Keratinocyte (primary cell): ENCODE measurements around the gene SATB1. TPM values are rescaled to one million over a fixed set of nuclear protein-coding genes. Genes with fewer than 3 reads are reported as not detected.

Source experiments
- DNase-seq: peaks from one replicate; pipeline ENCODE4 v3.0.0-alpha.2; 2011; ENCODE audit warnings: low read depth, missing footprints, low spot score
- FAIRE-seq: peaks from 2 replicates; lab custom pipeline; 2011; peaks lifted over from hg19 to GRCh38; lab: Jason Lieb, UNC
- H2AFZ ChIP-seq: 2 replicates; pipeline ENCODE4 v1.6.0; 2012; ENCODE audit warnings: low read length, control low read depth, inconsistent platforms; ENCODE audit not compliant: control insufficient read depth
- H3K27ac ChIP-seq: 2 replicates; pipeline ENCODE4 v1.5.1; 2011; ENCODE audit warnings: low read length; ENCODE audit not compliant: control insufficient read depth, insufficient read depth
- H3K27me3 ChIP-seq: 3 replicates; pipeline ENCODE4 v1.6.0; 2011; ENCODE audit warnings: low read length; ENCODE audit not compliant: control insufficient read depth, insufficient read depth; ENCODE audit errors: extremely low read depth
- H3K36me3 ChIP-seq, 2 experiments: 2 replicates in 1 of 2; 3 replicates in 1 of 2; pipeline ENCODE4 v1.5.1; 2011; ENCODE audit warnings: low read length in 2 of 2, mild to moderate bottlenecking in 1 of 2; ENCODE audit not compliant: control insufficient read depth in 2 of 2, insufficient read depth in 2 of 2; ENCODE audit errors: extremely low read depth in 1 of 2
- H3K4me1 ChIP-seq: 3 replicates; pipeline ENCODE4 v1.5.1; 2011; ENCODE audit warnings: low read length; ENCODE audit not compliant: control insufficient read depth, insufficient read depth; ENCODE audit errors: extremely low read depth
- H3K4me2 ChIP-seq: 3 replicates; pipeline ENCODE4 v1.6.0; 2011; ENCODE audit warnings: low read depth, low read length; ENCODE audit not compliant: control insufficient read depth, insufficient read depth; ENCODE audit errors: extremely low read depth
- H3K4me3 ChIP-seq, 3 experiments: fragments of 200-600 bp in 1 of 3; sonication (generic) in 1 of 3; 2 replicates in 2 of 3; 3 replicates in 1 of 3; pipeline ENCODE4 v1.5.1; 2011 to 2016; ENCODE audit warnings: low read length in 3 of 3, mild to moderate bottlenecking in 3 of 3, control low read depth in 2 of 3, inconsistent platforms in 1 of 3, low read depth in 1 of 3, mixed read lengths in 1 of 3, mixed run types in 1 of 3, moderate library complexity in 1 of 3; ENCODE audit not compliant: control insufficient read depth in 2 of 3, insufficient read depth in 2 of 3; ENCODE audit errors: extremely low read depth in 1 of 3
- H3K79me2 ChIP-seq: 2 replicates; pipeline ENCODE4 v1.6.0; 2012; ENCODE audit warnings: low read length; ENCODE audit not compliant: control insufficient read depth, insufficient read depth
- H3K9ac ChIP-seq: 3 replicates; pipeline ENCODE4 v1.6.0; 2011; ENCODE audit warnings: low read length; ENCODE audit not compliant: control insufficient read depth, insufficient read depth; ENCODE audit errors: extremely low read depth
- H3K9me1 ChIP-seq: 3 replicates; pipeline ENCODE4 v1.6.0; 2011; ENCODE audit warnings: low read length; ENCODE audit not compliant: control insufficient read depth, insufficient read depth; ENCODE audit errors: extremely low read depth
- H3K9me3 ChIP-seq: 2 replicates; pipeline ENCODE4 v1.5.1; 2012; ENCODE audit warnings: low read depth, low read length; ENCODE audit not compliant: control insufficient read depth
- H4K20me1 ChIP-seq: 3 replicates; pipeline ENCODE4 v1.6.0; 2011; ENCODE audit warnings: low read length; ENCODE audit not compliant: control insufficient read depth, insufficient read depth; ENCODE audit errors: extremely low read depth
- EZH2 ChIP-seq: IDR thresholded peaks from one replicate; pipeline ENCODE4 v1.6.1; 2012; ENCODE audit warnings: inconsistent platforms, mild to moderate bottlenecking, low read length, moderate library complexity
- dilution Hi-C: fragments of 300-500 bp; cut with MboI; formaldehyde crosslinking; loops from one replicate; pipeline ENCODE4 v1.7.0; 2020; ENCODE audit warnings: low sequenced_read_pairs; ENCODE audit not compliant: extremely low pct_ligation_motif_present
- polyA plus RNA-seq, 5 experiments: library from polyadenylated mRNA; depleted of rRNA in 3 of 5; stranded (reverse) in 3 of 5; stranded (forward) in 1 of 5; unstranded in 1 of 5; fragments of >200 nt; gene quantifications; 1 replicate in 1 of 5; 2 replicates in 3 of 5; 3 replicates in 1 of 5; pipeline versions ENCODE4 v1.2.1 to v1.2.3, GENCODE V29; 2011 to 2012; ENCODE audit warnings: missing spikeins in 2 of 5, low read depth in 1 of 5, low replicate concordance in 1 of 5
- TF ChIP-seq, protein P1 (sequence below), 3 experiments: IDR thresholded peaks in 1 of 3; conservative IDR thresholded peaks in 1 of 3; optimal IDR thresholded peaks in 1 of 3; 2 replicates in 2 of 3; 3 replicates in 1 of 3; pipeline versions ENCODE3 to v1.5.1; 2011; ENCODE audit warnings: low read length in 3 of 3, mild to moderate bottlenecking in 3 of 3, moderate library complexity in 2 of 3, control low read depth in 1 of 3, inconsistent platforms in 1 of 3; ENCODE audit not compliant: insufficient read depth in 2 of 3; ENCODE audit errors: extremely low read depth in 1 of 3

SATB1 gene
- polyA plus RNA-seq, 1 donor (not counting 4 experiments of a cell fraction or from before 2014, with no cell fraction given) = 7.8 TPM

DNA sequence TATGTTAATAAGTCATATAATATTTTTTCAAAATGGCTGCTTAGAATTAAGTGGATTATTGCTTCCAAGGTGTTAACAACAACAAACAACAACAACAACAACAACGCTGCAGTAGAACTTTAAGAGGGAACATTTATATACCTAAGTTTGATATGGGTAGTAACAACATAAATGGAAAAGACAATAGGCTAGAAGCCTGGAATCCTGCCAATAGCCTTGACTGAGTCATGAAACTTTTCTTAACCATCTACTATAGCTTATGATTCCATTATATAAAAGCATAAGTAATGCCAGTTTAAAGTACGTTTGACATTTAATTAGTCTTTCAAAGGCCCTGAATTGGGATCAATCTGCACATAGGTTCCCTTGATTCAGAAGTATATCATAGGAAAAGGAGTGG lies 31.2 kb downstream of the SATB1 start:
- no peaks in the 10 kb centered on the region for H3K36me3 ChIP-seq
- no peak overlapping the region for H3K9ac ChIP-seq
- no peak overlapping the region for H3K4me2 ChIP-seq
- no peaks in the 10 kb centered on the region for H3K4me1 ChIP-seq
- H3K27me3 ChIP-seq = no peaks in the 10 kb centered on the region
- no peaks in the 10 kb centered on the region for H4K20me1 ChIP-seq
- H3K9me1 ChIP-seq = no peaks in the 10 kb centered on the region
- FAIRE-seq = peak; percentile 44
- no peaks in the 10 kb centered on the region for H3K79me2 ChIP-seq
- H2AFZ ChIP-seq = no peak overlapping the region
- H3K9me3 ChIP-seq = no peaks in the 10 kb centered on the region
- no peak for DNase-seq
- no peak overlapping the region for H3K4me3 ChIP-seq
- TF ChIP-seq, protein P1, sequence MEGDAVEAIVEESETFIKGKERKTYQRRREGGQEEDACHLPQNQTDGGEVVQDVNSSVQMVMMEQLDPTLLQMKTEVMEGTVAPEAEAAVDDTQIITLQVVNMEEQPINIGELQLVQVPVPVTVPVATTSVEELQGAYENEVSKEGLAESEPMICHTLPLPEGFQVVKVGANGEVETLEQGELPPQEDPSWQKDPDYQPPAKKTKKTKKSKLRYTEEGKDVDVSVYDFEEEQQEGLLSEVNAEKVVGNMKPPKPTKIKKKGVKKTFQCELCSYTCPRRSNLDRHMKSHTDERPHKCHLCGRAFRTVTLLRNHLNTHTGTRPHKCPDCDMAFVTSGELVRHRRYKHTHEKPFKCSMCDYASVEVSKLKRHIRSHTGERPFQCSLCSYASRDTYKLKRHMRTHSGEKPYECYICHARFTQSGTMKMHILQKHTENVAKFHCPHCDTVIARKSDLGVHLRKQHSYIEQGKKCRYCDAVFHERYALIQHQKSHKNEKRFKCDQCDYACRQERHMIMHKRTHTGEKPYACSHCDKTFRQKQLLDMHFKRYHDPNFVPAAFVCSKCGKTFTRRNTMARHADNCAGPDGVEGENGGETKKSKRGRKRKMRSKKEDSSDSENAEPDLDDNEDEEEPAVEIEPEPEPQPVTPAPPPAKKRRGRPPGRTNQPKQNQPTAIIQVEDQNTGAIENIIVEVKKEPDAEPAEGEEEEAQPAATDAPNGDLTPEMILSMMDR (optimal IDR thresholded peaks at IDR 0.05 in 1 of 3, IDR thresholded peaks at IDR 0.05 in 1 of 3, conservative IDR thresholded peaks at IDR 0.05 in 1 of 3; ENCODE audit: extremely low read depth in 1 of 3, insufficient read depth in 2 of 3, low read length in 3 of 3) = no peak
- TF ChIP-seq EZH2 = no peak
- dilution Hi-C loops = no loop called here
- H3K27ac ChIP-seq = no peak overlapping the region

DNA sequence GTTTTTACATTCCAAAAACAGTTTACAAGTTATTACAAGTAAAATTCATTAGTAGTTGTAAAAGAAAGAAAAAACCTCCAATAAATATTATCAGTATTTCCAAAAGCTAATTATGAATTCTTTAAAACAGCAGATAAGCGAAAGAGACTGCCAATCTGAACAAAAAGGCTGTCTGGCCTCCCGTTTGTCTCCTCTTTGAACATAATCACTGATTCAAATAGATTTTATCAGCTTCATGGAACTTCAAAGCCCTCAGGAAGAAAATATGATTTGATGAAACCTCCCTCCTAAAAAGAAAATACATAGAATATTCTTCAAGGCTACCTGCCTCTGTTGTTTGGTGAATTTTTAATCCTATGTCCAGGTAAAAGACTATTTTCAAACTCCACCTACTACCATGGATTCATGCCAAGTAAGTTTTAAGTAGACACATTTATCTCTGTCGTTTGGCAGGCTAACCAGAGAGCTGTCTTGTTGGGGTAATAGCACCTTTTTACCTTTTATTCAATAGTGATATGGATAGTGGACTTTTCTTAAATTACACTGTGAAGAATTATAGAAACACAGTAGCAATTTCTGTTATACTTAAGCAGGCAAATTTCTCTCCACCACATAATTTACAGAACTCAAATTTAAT lies 35.0 kb downstream of the SATB1 start:
- dilution Hi-C loops = no loop called here
- Histone ChIP-seq H3K27ac (no peak overlapping the region), H3K9me1 (no peaks in the 10 kb centered on the region), H3K4me3 (no peak overlapping the region), H2AFZ (no peak overlapping the region), H3K79me2 (no peaks in the 10 kb centered on the region), H3K36me3 (no peaks in the 10 kb centered on the region), H3K9me3 (no peaks in the 10 kb centered on the region), H3K4me2 (no peak overlapping the region), H3K9ac (no peak overlapping the region), H3K27me3 (no peaks in the 10 kb centered on the region), H4K20me1 (no peaks in the 10 kb centered on the region), H3K4me1 (no peaks in the 10 kb centered on the region)
- DNase-seq = no peak
- no peak for FAIRE-seq
- no peak for TF ChIP-seq EZH2
- TF ChIP-seq, protein P1 (optimal IDR thresholded peaks at IDR 0.05 in 1 of 3, IDR thresholded peaks at IDR 0.05 in 1 of 3, conservative IDR thresholded peaks at IDR 0.05 in 1 of 3; ENCODE audit: extremely low read depth in 1 of 3, insufficient read depth in 2 of 3, low read length in 3 of 3) = no peak
